ENCODE measurements around the gene GPC3. TPM values are rescaled to one million over a fixed set of nuclear protein-coding genes. Genes with fewer than 3 reads are reported as not detected.

GPC3 gene
- total RNA-seq, 1 donor from 2014 or later, result not detected

GRCh38 chrX:133852401-133852800 is 133.0 kb downstream of the GPC3 start:
- no peak for DNase-seq (ENCODE audit: extremely low read depth, low read depth, low spot score)

GRCh38 chrX:133850399-133850798 is 135.0 kb downstream of the GPC3 start:
- DNase-seq (ENCODE audit: extremely low read depth, low read depth, low spot score), result no peak

GRCh38 chrX:133849676-133850075 is 135.7 kb downstream of the GPC3 start:
- no peak for DNase-seq (ENCODE audit: extremely low read depth, low read depth, low spot score)

GRCh38 chrX:133847340-133847994 is 137.9 kb downstream of the GPC3 start:
- DNase-seq (ENCODE audit: extremely low read depth, low read depth, low spot score), result no peak

GRCh38 chrX:133846311-133846710 is 139.1 kb downstream of the GPC3 start:
- DNase-seq (ENCODE audit: extremely low read depth, low read depth, low spot score), result no peak

GRCh38 chrX:133840415-133840814 is 145.0 kb downstream of the GPC3 start:
- no peak for DNase-seq (ENCODE audit: extremely low read depth, low read depth, low spot score)

GRCh38 chrX:133838761-133839676 is 146.4 kb downstream of the GPC3 start:
- DNase-seq (ENCODE audit: extremely low read depth, low read depth, low spot score), result peak; percentile 2

GRCh38 chrX:133837091-133837490 is 148.3 kb downstream of the GPC3 start:
- DNase-seq (ENCODE audit: extremely low read depth, low read depth, low spot score), result no peak

GRCh38 chrX:133836561-133836960 is 148.8 kb downstream of the GPC3 start:
- DNase-seq (ENCODE audit: extremely low read depth, low read depth, low spot score), result no peak

GRCh38 chrX:133834771-133835170 is 150.6 kb downstream of the GPC3 start:
- DNase-seq (ENCODE audit: extremely low read depth, low read depth, low spot score), result no peak

- DNase-seq (ENCODE audit: extremely low read depth, low read depth, low spot score), result no peak
Observed at GRCh38 chrX:133819546-133819945, 165.8 kb downstream of the GPC3 start.

GRCh38 chrX:133818019-133818418 is 167.4 kb downstream of the GPC3 start:
- no peak for DNase-seq (ENCODE audit: extremely low read depth, low read depth, low spot score)

GRCh38 chrX:133815496-133815895 is 169.9 kb downstream of the GPC3 start:
- DNase-seq (ENCODE audit: extremely low read depth, low read depth, low spot score), result no peak

GRCh38 chrX:133813971-133814370 is 171.4 kb downstream of the GPC3 start:
- no peak for DNase-seq (ENCODE audit: extremely low read depth, low read depth, low spot score)

GRCh38 chrX:133812402-133812801 is 173.0 kb downstream of the GPC3 start:
- no peak for DNase-seq (ENCODE audit: extremely low read depth, low read depth, low spot score)

GRCh38 chrX:133810925-133811324 is 174.5 kb downstream of the GPC3 start:
- no peak for DNase-seq (ENCODE audit: extremely low read depth, low read depth, low spot score)

- DNase-seq (ENCODE audit: extremely low read depth, low read depth, low spot score), result no peak
Observed at GRCh38 chrX:133804072-133804471, 181.3 kb downstream of the GPC3 start.

- DNase-seq (ENCODE audit: extremely low read depth, low read depth, low spot score), result no peak
Observed at GRCh38 chrX:133796282-133796681, 189.1 kb downstream of the GPC3 start.

GRCh38 chrX:133794126-133794525 is 191.3 kb downstream of the GPC3 start:
- DNase-seq (ENCODE audit: extremely low read depth, low read depth, low spot score), result no peak

- DNase-seq (ENCODE audit: extremely low read depth, low read depth, low spot score), result no peak
Observed at GRCh38 chrX:133793626-133794025, 191.8 kb downstream of the GPC3 start.

- DNase-seq (ENCODE audit: extremely low read depth, low read depth, low spot score), result peak; percentile 45
Observed at GRCh38 chrX:133792198-133792953, 193.0 kb downstream of the GPC3 start.

Measured in glomerular endothelial cell (primary cell).